ENCODE measurements around the gene RYR1. TPM values are rescaled to one million over a fixed set of nuclear protein-coding genes. Genes with fewer than 3 reads are reported as not detected.

RYR1 gene
- total RNA-seq, 1 donor from 2014 or later, result 8.7 TPM

- no peak for DNase-seq (ENCODE audit: low spot score)
- peaks cover 25% of the 10 kb centered on the region for H3K27me3 Mint-ChIP-seq (ENCODE audit: low read depth)
- intact Hi-C loops (cut with micrococcal nuclease), result loop anchor here (5.0 kb wide), 1 partner anchor 158 kb away; no protein-coding TSS in a partner anchor
- peaks cover 22% of the 10 kb centered on the region for H3K4me1 Mint-ChIP-seq (ENCODE audit: low read depth)
- peaks cover 7% of the 10 kb centered on the region for H3K36me3 Mint-ChIP-seq (ENCODE audit: low read depth)
- no peaks in the 10 kb centered on the region for H3K9me3 Mint-ChIP-seq
- no peak overlapping the region for H3K27ac Mint-ChIP-seq
- peak overlapping the region; percentile 3 for H3K4me3 Mint-ChIP-seq (ENCODE audit: low read depth)
These were observed 43.2 kb upstream of the RYR1 start for GRCh38 chr19:38389957-38390924.

- no peak for DNase-seq (ENCODE audit: low spot score)
- H3K36me3 Mint-ChIP-seq (ENCODE audit: low read depth), result peaks cover 7% of the 10 kb centered on the region
- H3K9me3 Mint-ChIP-seq, result no peaks in the 10 kb centered on the region
- H3K4me3 Mint-ChIP-seq (ENCODE audit: low read depth), result no peak overlapping the region
- H3K4me1 Mint-ChIP-seq (ENCODE audit: low read depth), result peaks cover 28% of the 10 kb centered on the region
- no peak overlapping the region for H3K27ac Mint-ChIP-seq
- H3K27me3 Mint-ChIP-seq (ENCODE audit: low read depth), result peaks cover 25% of the 10 kb centered on the region
- intact Hi-C loops (cut with micrococcal nuclease), result no loop called here
These were observed 41.5 kb upstream of the RYR1 start for GRCh38 chr19:38391911-38392464.

- Mint-ChIP-seq H3K9me3 (no peaks in the 10 kb centered on the region), H3K4me3 (ENCODE audit: low read depth) (no peak overlapping the region), H3K36me3 (ENCODE audit: low read depth) (peaks cover 2% of the 10 kb centered on the region), H3K4me1 (ENCODE audit: low read depth) (peaks cover 24% of the 10 kb centered on the region), H3K27ac (no peak overlapping the region), H3K27me3 (ENCODE audit: low read depth) (peaks cover 25% of the 10 kb centered on the region)
- DNase-seq (ENCODE audit: low spot score), result no peak
- intact Hi-C loops (cut with micrococcal nuclease), result no loop called here
These were observed 40.7 kb upstream of the RYR1 start for GRCh38 chr19:38392707-38393308.

GRCh38 chr19:38394488-38394887 is 39.0 kb upstream of the RYR1 start:
- Mint-ChIP-seq H3K4me1 (ENCODE audit: low read depth) (peaks cover 21% of the 10 kb centered on the region), H3K9me3 (no peaks in the 10 kb centered on the region), H3K27ac (peak overlapping the region; percentile 76), H3K27me3 (ENCODE audit: low read depth) (peaks cover 21% of the 10 kb centered on the region), H3K36me3 (ENCODE audit: low read depth) (peaks cover 2% of the 10 kb centered on the region), H3K4me3 (ENCODE audit: low read depth) (peak overlapping the region; percentile 82)
- peak; percentile 75 for DNase-seq (ENCODE audit: low spot score)
- intact Hi-C loops (cut with micrococcal nuclease), result no loop called here

- H3K36me3 Mint-ChIP-seq (ENCODE audit: low read depth), result peaks cover 2% of the 10 kb centered on the region
- no peaks in the 10 kb centered on the region for H3K9me3 Mint-ChIP-seq
- intact Hi-C loops (cut with micrococcal nuclease), result no loop called here
- peak overlapping the region; percentile 82 for H3K4me3 Mint-ChIP-seq (ENCODE audit: low read depth)
- DNase-seq (ENCODE audit: low spot score), result peak; percentile 52
- H3K27me3 Mint-ChIP-seq (ENCODE audit: low read depth), result peaks cover 18% of the 10 kb centered on the region
- H3K4me1 Mint-ChIP-seq (ENCODE audit: low read depth), result peaks cover 22% of the 10 kb centered on the region
- H3K27ac Mint-ChIP-seq, result peak overlapping the region; percentile 76
These were observed 37.9 kb upstream of the RYR1 start for GRCh38 chr19:38395381-38396114.

- Mint-ChIP-seq H3K4me1 (ENCODE audit: low read depth) (peaks cover 19% of the 10 kb centered on the region), H3K9me3 (no peaks in the 10 kb centered on the region), H3K36me3 (ENCODE audit: low read depth) (peaks cover 3% of the 10 kb centered on the region), H3K4me3 (ENCODE audit: low read depth) (no peak overlapping the region), H3K27me3 (ENCODE audit: low read depth) (peaks cover 3% of the 10 kb centered on the region), H3K27ac (no peak overlapping the region)
- intact Hi-C loops (cut with micrococcal nuclease), result no loop called here
- DNase-seq (ENCODE audit: low spot score), result no peak
These were observed 34.4 kb upstream of the RYR1 start for GRCh38 chr19:38399081-38399480.

GRCh38 chr19:38399537-38399936 is 34.0 kb upstream of the RYR1 start:
- H3K9me3 Mint-ChIP-seq, result no peaks in the 10 kb centered on the region
- H3K4me3 Mint-ChIP-seq (ENCODE audit: low read depth), result no peak overlapping the region
- peaks cover 3% of the 10 kb centered on the region for H3K36me3 Mint-ChIP-seq (ENCODE audit: low read depth)
- peaks cover 3% of the 10 kb centered on the region for H3K27me3 Mint-ChIP-seq (ENCODE audit: low read depth)
- intact Hi-C loops (cut with micrococcal nuclease), result no loop called here
- no peak for DNase-seq (ENCODE audit: low spot score)
- H3K27ac Mint-ChIP-seq, result peak overlapping the region; percentile 35
- peaks cover 19% of the 10 kb centered on the region for H3K4me1 Mint-ChIP-seq (ENCODE audit: low read depth)

GRCh38 chr19:38400361-38400760 is 33.1 kb upstream of the RYR1 start:
- peaks cover 15% of the 10 kb centered on the region for H3K4me1 Mint-ChIP-seq (ENCODE audit: low read depth)
- no peak overlapping the region for H3K4me3 Mint-ChIP-seq (ENCODE audit: low read depth)
- intact Hi-C loops (cut with micrococcal nuclease), result loop anchor here (5.0 to 10.0 kb wide), 2 partner anchors 114 to 237 kb away; no protein-coding TSS in a partner anchor
- H3K27me3 Mint-ChIP-seq (ENCODE audit: low read depth), result peaks cover 3% of the 10 kb centered on the region
- peaks cover 6% of the 10 kb centered on the region for H3K36me3 Mint-ChIP-seq (ENCODE audit: low read depth)
- no peak for DNase-seq (ENCODE audit: low spot score)
- no peaks in the 10 kb centered on the region for H3K9me3 Mint-ChIP-seq
- no peak overlapping the region for H3K27ac Mint-ChIP-seq

GRCh38 chr19:38401148-38401547 is 32.3 kb upstream of the RYR1 start:
- no peak overlapping the region for H3K27ac Mint-ChIP-seq
- intact Hi-C loops (cut with micrococcal nuclease), result loop anchor here (5.0 to 10.0 kb wide), 2 partner anchors 114 to 236 kb away; no protein-coding TSS in a partner anchor
- no peaks in the 10 kb centered on the region for H3K9me3 Mint-ChIP-seq
- H3K27me3 Mint-ChIP-seq (ENCODE audit: low read depth), result peaks cover 3% of the 10 kb centered on the region
- H3K36me3 Mint-ChIP-seq (ENCODE audit: low read depth), result peaks cover 8% of the 10 kb centered on the region
- DNase-seq (ENCODE audit: low spot score), result no peak
- H3K4me3 Mint-ChIP-seq (ENCODE audit: low read depth), result no peak overlapping the region
- peaks cover 15% of the 10 kb centered on the region for H3K4me1 Mint-ChIP-seq (ENCODE audit: low read depth)

- Mint-ChIP-seq H3K4me1 (ENCODE audit: low read depth) (peaks cover 8% of the 10 kb centered on the region), H3K27me3 (ENCODE audit: low read depth) (peaks cover 3% of the 10 kb centered on the region), H3K27ac (peak overlapping the region; percentile 76), H3K4me3 (ENCODE audit: low read depth) (peak overlapping the region; percentile 75), H3K36me3 (ENCODE audit: low read depth) (peaks cover 17% of the 10 kb centered on the region), H3K9me3 (no peaks in the 10 kb centered on the region)
- intact Hi-C loops (cut with micrococcal nuclease), result loop anchor here (2.0 to 10.0 kb wide), 3 partner anchors 38 to 235 kb away; no protein-coding TSS in a partner anchor
- DNase-seq (ENCODE audit: low spot score), result no peak
These were observed 30.9 kb upstream of the RYR1 start for GRCh38 chr19:38402623-38402966.

- intact Hi-C loops (cut with micrococcal nuclease), result loop anchor here (2.0 to 10.0 kb wide), 3 partner anchors 38 to 234 kb away; no protein-coding TSS in a partner anchor
- H3K27ac Mint-ChIP-seq, result peak within 1 kb of the TSS; percentile 94
- H3K36me3 Mint-ChIP-seq (ENCODE audit: low read depth), result peaks cover 20% of the 10 kb centered on the region
- peak within 1 kb of the TSS; percentile 87 for H3K4me3 Mint-ChIP-seq (ENCODE audit: low read depth)
- peaks cover 8% of the 10 kb centered on the region for H3K4me1 Mint-ChIP-seq (ENCODE audit: low read depth)
- peak; percentile 97 for DNase-seq (ENCODE audit: low spot score)
- H3K27me3 Mint-ChIP-seq (ENCODE audit: low read depth), result peaks cover 3% of the 10 kb centered on the region
- no peaks in the 10 kb centered on the region for H3K9me3 Mint-ChIP-seq
These were observed 30.4 kb upstream of the RYR1 start, which contains the start of gene FAM98C for GRCh38 chr19:38402967-38403674. Gene FAM98C (plus strand): TSS chr19:38403093. CDS start chr19:38403154, 61 bp downstream.

Measured in activated T-helper 2 cell treated with anti-CD3 and anti-CD28 coated beads, Interferon-gamma antibody, Interleukin-2, Interleukin-4, amounts not matched to agents 10 μg/mL and 5 μg/mL and 100 μg/mL, durations not matched to agents 14 hours and 24 hours and 36 hours (primary cell).